ENCODE results near the gene ZNF624.
"Not testable (repeated sequence)": the region's sequence is repeated elsewhere in the genome, so short reads cannot be mapped to it uniquely, and the experiment has no call there.

ZNF624 gene

GRCh38 chr17:16653367-16654041 lies at the start of gene ZNF624:
TSS of gene ZNF624 (minus strand) at chr17:16653850.
- FAIRE-seq (peak; percentile 93), DNase-seq (ENCODE audit: extremely low spot score, insufficient read length, low read depth) (peak; percentile 85)

- FAIRE-seq; DNase-seq (ENCODE audit: extremely low spot score, insufficient read length, low read depth): not testable (repeated sequence)
Observed at GRCh38 chr17:16697603-16698002, 44.0 kb upstream of the ZNF624 start.

GRCh38 chr17:16690447-16690846 lies 36.8 kb upstream of the ZNF624 start:
- not testable (repeated sequence) for DNase-seq (ENCODE audit: extremely low spot score, insufficient read length, low read depth); FAIRE-seq

- FAIRE-seq; DNase-seq (ENCODE audit: extremely low spot score, insufficient read length, low read depth): not testable (repeated sequence)
Observed at GRCh38 chr17:16689731-16690281, 36.2 kb upstream of the ZNF624 start, which contains the start of gene CCDC144A. TSS of gene CCDC144A (plus strand) at chr17:16690241. CDS start at chr17:16690401, 160 bp downstream.

GRCh38 chr17:16687151-16687550 lies 33.5 kb upstream of the ZNF624 start:
- FAIRE-seq, result not testable (repeated sequence)

GRCh38 chr17:16686019-16686418 lies 32.4 kb upstream of the ZNF624 start:
- not testable (repeated sequence) for DNase-seq (ENCODE audit: extremely low spot score, insufficient read length, low read depth); FAIRE-seq

More at GRCh38 chr17:16687151-16687550, 33.5 kb upstream of the ZNF624 start:
- DNase-seq (ENCODE audit: extremely low spot score, insufficient read length, low read depth), result not testable (repeated sequence)

GRCh38 chr17:16683290-16684138 lies 29.9 kb upstream of the ZNF624 start:
- not testable (repeated sequence) for DNase-seq (ENCODE audit: extremely low spot score, insufficient read length, low read depth); FAIRE-seq

GRCh38 chr17:16676676-16677268 lies 23.1 kb upstream of the ZNF624 start:
- DNase-seq (ENCODE audit: extremely low spot score, insufficient read length, low read depth), result no peak
- no peak for FAIRE-seq

GRCh38 chr17:16666907-16667636 lies 13.4 kb upstream of the ZNF624 start:
- DNase-seq (ENCODE audit: extremely low spot score, insufficient read length, low read depth); FAIRE-seq: not testable (repeated sequence)

- FAIRE-seq; DNase-seq (ENCODE audit: extremely low spot score, insufficient read length, low read depth): not testable (repeated sequence)
Observed at GRCh38 chr17:16666553-16666906, 12.9 kb upstream of the ZNF624 start.

- no peak for FAIRE-seq
- DNase-seq (ENCODE audit: extremely low spot score, insufficient read length, low read depth), result no peak
Observed at GRCh38 chr17:16662936-16663335, 9.3 kb upstream of the ZNF624 start.

GRCh38 chr17:16661217-16661616 lies 7.6 kb upstream of the ZNF624 start:
- FAIRE-seq (no peak), DNase-seq (ENCODE audit: extremely low spot score, insufficient read length, low read depth) (no peak)

GRCh38 chr17:16652847-16653366 lies 743 bp downstream of the ZNF624 start:
- FAIRE-seq (no peak), DNase-seq (ENCODE audit: extremely low spot score, insufficient read length, low read depth) (no peak)

- no peak for FAIRE-seq
Observed at GRCh38 chr17:16652252-16652651, 1.4 kb downstream of the ZNF624 start.

GRCh38 chr17:16649585-16649984 lies 4.1 kb downstream of the ZNF624 start:
- no peak for DNase-seq (ENCODE audit: extremely low spot score, insufficient read length, low read depth)
- no peak for FAIRE-seq

More at GRCh38 chr17:16652252-16652651, 1.4 kb downstream of the ZNF624 start:
- DNase-seq (ENCODE audit: extremely low spot score, insufficient read length, low read depth), result no peak

GRCh38 chr17:16639438-16639837 lies 14.2 kb downstream of the ZNF624 start:
- no peak for DNase-seq (ENCODE audit: extremely low spot score, insufficient read length, low read depth)
- no peak for FAIRE-seq

- FAIRE-seq (no peak), DNase-seq (ENCODE audit: extremely low spot score, insufficient read length, low read depth) (no peak)
Observed at GRCh38 chr17:16623282-16623681, 30.4 kb downstream of the ZNF624 start.

- FAIRE-seq (no peak), DNase-seq (ENCODE audit: extremely low spot score, insufficient read length, low read depth) (no peak)
Observed at GRCh38 chr17:16622540-16623277, 30.9 kb downstream of the ZNF624 start.
